ENCODE results near the gene TMEM92.

DNA sequence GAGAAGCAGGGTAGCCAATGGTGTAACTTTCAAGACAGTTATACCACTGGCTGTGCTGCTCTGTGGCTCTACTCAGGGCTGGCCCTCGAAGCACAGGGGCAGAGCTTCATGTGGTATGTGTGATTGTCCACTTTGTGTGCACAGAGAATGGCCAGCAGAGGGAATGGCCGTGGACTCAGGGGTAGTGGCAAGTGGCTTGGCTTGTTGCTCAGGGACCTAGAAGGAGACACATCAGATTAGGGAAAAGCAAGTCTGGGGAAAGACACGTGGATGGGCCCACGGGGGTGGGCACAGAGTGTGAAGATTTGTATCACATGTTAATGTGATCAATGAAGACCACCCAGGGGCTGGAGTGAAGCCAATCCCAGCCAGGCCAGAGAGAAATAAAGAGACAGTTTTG is 51.6 kb downstream of the TMEM92 start:
- TF ChIP-seq, protein P1, sequence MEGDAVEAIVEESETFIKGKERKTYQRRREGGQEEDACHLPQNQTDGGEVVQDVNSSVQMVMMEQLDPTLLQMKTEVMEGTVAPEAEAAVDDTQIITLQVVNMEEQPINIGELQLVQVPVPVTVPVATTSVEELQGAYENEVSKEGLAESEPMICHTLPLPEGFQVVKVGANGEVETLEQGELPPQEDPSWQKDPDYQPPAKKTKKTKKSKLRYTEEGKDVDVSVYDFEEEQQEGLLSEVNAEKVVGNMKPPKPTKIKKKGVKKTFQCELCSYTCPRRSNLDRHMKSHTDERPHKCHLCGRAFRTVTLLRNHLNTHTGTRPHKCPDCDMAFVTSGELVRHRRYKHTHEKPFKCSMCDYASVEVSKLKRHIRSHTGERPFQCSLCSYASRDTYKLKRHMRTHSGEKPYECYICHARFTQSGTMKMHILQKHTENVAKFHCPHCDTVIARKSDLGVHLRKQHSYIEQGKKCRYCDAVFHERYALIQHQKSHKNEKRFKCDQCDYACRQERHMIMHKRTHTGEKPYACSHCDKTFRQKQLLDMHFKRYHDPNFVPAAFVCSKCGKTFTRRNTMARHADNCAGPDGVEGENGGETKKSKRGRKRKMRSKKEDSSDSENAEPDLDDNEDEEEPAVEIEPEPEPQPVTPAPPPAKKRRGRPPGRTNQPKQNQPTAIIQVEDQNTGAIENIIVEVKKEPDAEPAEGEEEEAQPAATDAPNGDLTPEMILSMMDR (IDR thresholded peaks at IDR 0.05), result no peak
- no peak for TF ChIP-seq POLR2A (IDR thresholded peaks at IDR 0.05)
